ENCODE measurements around the gene ARID4B.
"Not testable (repeated sequence)": the region's sequence is repeated elsewhere in the genome, so short reads cannot be mapped to it uniquely, and the experiment has no call there.

ARID4B gene

GRCh38 chr1:235226933-235227332 lies 101.0 kb downstream of the ARID4B start:
- no peak for DNase-seq (ENCODE audit: low read depth)

DNA sequence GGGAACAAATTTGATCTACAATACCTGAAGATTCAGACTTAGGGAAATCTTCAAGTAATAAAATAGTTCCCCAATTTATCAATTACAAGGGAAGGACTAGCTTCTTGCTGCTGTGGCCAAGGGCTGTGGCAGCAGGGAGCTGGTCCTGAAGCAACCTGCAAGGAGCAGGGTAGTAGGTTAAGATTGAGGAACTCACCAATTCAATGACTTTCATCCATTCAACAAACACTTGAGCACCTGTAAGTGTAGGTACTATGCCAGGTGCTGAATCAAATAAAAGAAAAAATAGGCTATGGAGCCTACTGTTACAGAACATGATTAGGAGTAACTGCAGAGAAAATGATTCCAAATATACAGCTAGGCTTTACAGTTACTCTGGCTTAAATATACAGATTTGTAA lies 102.7 kb downstream of the ARID4B start:
- DNase-seq (ENCODE audit: low read depth), result no peak

DNA sequence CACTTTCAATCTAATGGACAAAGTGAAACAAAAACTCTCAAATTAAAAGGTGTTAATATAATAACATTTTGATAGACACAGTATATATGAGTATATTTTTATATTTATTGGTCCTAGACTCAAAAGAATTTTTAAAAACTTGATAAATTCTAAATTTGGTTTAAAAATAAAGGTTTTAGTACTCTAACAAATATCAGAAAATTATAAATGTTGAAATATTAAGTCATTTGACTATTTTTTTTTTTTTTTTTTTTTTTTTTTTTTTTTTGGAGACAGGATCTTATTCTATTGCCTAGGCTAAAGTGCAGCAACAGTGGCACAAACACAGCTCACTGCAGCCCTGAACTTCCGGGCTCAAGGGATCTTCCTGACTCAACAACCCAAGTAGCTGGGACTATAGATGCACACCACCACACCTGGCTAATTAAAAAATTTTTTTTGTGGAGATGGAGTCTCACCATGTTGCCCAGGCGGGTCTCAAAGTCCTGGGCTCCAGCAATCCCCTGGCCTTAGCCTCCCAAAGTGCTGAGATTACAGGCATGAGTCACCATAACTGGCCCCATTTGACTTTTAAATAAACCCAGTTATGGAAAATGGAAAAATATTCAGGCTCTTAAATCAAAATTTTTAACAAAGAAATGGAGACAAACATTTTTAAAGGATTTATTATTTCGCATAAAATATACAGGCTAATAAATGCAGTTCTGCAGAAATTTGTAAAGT lies 106.2 kb downstream of the ARID4B start:
- DNase-seq (ENCODE audit: low read depth), result no peak

DNA sequence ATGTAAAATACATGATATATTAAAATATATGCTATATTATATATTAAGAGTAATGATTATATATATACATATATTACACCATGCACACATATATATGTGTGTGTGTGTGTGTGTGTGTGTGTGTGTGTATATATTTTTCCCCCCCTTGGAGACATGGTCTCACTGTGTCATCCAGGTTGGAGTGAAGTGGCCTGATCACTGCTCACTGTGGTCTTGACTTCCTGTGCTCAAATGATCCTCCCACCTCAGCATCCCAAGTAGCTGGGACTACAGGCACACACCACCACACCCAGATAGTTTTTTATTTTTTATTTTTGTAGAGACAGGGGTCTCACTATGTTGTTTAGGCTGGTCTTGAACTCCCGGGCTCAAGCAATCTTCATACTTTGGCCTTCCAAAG lies 112.5 kb downstream of the ARID4B start:
- DNase-seq (ENCODE audit: low read depth), result no peak

DNA sequence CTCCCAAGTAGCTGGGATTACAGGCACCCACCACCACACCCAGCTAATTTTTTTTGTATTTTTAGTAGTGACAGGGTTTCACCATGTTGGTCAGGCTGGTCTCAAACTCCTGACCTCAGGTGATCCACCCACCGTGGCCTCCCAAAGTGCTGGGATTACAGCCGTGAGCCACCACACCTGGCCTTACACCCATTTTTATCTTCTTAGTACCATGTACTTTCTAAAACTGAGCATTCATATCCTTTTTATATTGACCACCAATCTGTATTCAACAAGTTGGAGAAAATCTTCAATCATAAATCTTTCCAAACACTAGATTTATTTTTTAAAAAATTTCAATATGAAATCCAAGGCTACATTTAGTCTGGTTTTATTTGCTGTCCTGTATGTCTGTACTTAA lies 113.0 kb downstream of the ARID4B start:
- not testable (repeated sequence) for DNase-seq (ENCODE audit: low read depth)

GRCh38 chr1:235213752-235214151 lies 114.2 kb downstream of the ARID4B start:
- DNase-seq (ENCODE audit: low read depth), result no peak

- no peak for DNase-seq (ENCODE audit: low read depth)
Observed at GRCh38 chr1:235211517-235211916, 116.5 kb downstream of the ARID4B start.

GRCh38 chr1:235207209-235207565 lies 120.8 kb downstream of the ARID4B start:
- peak; percentile 9 for DNase-seq (ENCODE audit: low read depth)

GRCh38 chr1:235206533-235207208 lies 121.3 kb downstream of the ARID4B start:
- DNase-seq (ENCODE audit: low read depth), result no peak

DNA sequence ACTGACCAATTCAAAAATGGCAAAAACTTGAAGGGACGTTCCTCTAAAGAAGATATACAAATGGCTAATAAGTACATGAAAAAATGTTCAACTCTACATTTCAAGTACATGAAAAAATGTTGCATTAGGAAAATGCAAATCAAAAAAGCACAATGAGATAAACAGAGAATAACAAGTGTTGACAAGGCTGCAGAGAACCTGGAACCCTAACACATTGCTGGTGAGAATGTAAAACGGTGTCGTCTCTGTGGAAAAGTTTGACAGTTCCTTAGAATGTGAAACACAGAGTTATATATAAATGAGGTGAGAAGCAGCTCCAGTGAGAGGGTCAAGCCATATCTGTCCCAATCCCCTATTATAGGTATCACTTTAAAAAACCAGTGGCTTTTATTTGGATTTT lies 122.3 kb downstream of the ARID4B start:
- DNase-seq (ENCODE audit: low read depth), result no peak

GRCh38 chr1:235203428-235203827 lies 124.6 kb downstream of the ARID4B start:
- DNase-seq (ENCODE audit: low read depth), result no peak

DNA sequence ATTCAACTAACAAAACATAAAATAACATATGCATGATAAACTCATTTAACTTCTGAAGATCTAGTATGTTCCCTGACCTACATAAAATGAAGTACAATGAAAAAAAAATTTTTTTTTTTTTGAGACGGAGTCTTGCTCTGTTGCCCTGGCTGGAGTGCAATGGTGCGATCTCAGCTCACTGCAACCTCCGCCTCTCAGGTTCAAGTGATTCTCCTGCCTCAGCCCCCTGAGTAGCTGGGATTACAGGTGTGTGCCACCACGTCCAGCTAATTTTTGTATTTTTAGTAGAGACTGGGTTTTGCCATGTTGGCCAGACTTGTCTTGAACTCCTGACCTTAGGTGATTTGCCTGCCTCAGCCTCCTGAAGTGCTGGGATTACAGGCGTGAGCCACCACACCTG lies 125.5 kb downstream of the ARID4B start:
- not testable (repeated sequence) for DNase-seq (ENCODE audit: low read depth)

GRCh38 chr1:235199441-235199840 lies 128.5 kb downstream of the ARID4B start:
- no peak for DNase-seq (ENCODE audit: low read depth)

DNA sequence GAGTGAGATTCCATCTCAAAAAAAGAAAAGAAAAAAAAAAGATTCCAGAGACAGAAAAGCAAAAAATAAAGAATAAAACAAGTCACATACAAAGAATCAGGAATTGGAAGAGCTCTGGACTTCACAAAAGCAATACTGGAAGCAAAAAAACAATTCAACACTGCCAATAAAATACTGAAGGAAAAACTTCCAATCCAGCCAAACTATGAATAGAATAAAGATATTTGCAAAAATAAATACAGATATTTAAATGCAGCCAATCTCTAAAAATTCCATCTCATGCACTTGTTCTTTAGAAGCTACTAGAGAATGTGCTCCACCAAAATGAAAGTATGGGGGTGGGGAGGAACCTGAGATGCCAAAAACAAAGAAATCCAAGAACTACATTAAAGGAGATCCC lies 137.5 kb downstream of the ARID4B start:
- DNase-seq (ENCODE audit: low read depth), result no peak

- DNase-seq (ENCODE audit: low read depth), result no peak
Observed at GRCh38 chr1:235187316-235187715, 140.7 kb downstream of the ARID4B start.

DNA sequence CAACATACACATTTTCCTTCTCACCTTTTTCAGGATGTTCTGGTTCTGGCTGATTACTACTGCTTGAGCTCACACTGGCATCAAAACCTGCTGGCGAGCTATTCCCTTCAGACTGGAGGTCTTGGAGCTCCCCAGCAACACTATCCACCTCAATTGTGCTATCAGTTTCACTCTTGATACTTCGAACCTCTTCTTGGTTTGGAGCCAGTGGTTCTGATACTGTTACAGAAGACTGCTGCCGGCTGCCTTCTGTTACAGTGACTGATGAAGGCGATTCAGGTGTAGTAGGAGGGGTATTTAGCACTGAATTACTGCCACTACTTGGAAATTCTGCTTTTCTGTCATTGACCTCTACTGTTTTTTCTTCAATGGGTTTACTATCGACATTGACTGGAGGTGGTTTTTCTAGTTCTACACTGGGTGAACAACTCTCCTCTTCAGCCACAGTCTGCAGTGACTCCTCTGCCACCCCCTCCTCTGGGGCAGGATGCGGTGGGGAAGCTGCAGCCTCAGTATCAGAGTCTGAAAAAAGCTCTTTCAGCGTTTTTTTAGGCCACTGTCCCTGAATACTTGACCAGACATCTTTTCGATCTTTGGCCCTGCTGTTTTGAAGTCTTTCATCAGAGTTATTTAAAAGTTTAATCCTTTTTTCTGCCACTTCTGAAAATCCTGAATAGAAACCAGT lies 146.3 kb downstream of the ARID4B start:
- no peak for DNase-seq (ENCODE audit: low read depth)

- DNase-seq (ENCODE audit: low read depth), result no peak
Observed at GRCh38 chr1:235180916-235181460, 147.0 kb downstream of the ARID4B start.

DNA sequence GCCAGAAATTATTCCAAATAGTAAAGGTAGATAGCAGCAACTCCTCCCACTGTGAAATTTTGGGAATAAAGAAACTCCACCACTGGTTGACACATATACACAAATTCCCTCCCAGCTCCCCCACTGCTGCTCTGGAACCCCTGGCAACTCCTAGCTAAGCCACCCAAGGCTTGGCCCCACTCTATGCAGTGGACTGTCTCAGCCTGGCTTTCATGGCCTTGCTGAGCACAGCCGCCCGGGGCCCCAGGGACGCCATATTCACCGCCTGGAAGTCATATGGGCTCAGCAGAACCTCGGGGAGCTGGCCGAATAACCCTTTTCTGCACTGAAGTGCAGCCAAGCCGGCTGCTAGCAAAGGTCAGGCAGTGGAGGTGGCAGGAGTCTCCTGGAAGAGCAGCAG lies 151.5 kb downstream of the ARID4B start:
- no peak for DNase-seq (ENCODE audit: low read depth)

- DNase-seq (ENCODE audit: low read depth), result no peak
Observed at GRCh38 chr1:235169986-235170385, 158.0 kb downstream of the ARID4B start.

GRCh38 chr1:235168375-235168774 lies 159.6 kb downstream of the ARID4B start:
- no peak for DNase-seq (ENCODE audit: low read depth)

- DNase-seq (ENCODE audit: low read depth), result no peak
Observed at GRCh38 chr1:235161685-235162327, 166.2 kb downstream of the ARID4B start.

- DNase-seq (ENCODE audit: low read depth), result peak; percentile 84
Observed at GRCh38 chr1:235160957-235161684, 166.9 kb downstream of the ARID4B start, which contains the start of gene RBM34. Gene RBM34 (minus strand): TSS chr1:235161250. CDS start chr1:235161226, 24 bp downstream.
